WTC11 (cell line): ENCODE measurements around the gene SLC25A48. TPM values are rescaled to one million over a fixed set of nuclear protein-coding genes. Genes with fewer than 3 reads are reported as not detected.

ENCODE experiments used
- ATAC-seq: fragments of 200-7000 bp; cut with Tn5 transposase; 2 replicates; pipeline ENCODE4 v1.10.0; 2021; ENCODE audit warnings: mild to moderate bottlenecking, moderate library complexity
- CTCF ChIA-PET: fragments of 300-600 bp; sonication (Branson Sonifier 250); formaldehyde crosslinking; loops from one replicate; lab custom pipeline; 2021; ENCODE audit warnings: antibody characterized with exemption; lab: Charles Lee
- POLR2A ChIA-PET: fragments of 350-600 bp; sonication (Branson Sonifier 250); formaldehyde crosslinking; loops from one replicate; lab custom pipeline; 2021; ENCODE audit warnings: antibody characterized with exemption; lab: Charles Lee
- DNase-seq: peaks from one replicate; pipeline ENCODE4 v3.0.0; 2021; ENCODE audit warnings: low spot score
- H3K27ac Mint-ChIP-seq: 2 replicates; pipeline ENCODE4 v1.8.0; 2021; ENCODE audit warnings: mixed read lengths
- H3K27me3 Mint-ChIP-seq: 2 replicates; pipeline ENCODE4 v1.8.0; 2021; ENCODE audit warnings: low read depth, mild to moderate bottlenecking, moderate library complexity, mixed read lengths
- H3K36me3 Mint-ChIP-seq: 2 replicates; pipeline ENCODE4 v1.8.0; 2021; ENCODE audit warnings: mixed read lengths
- H3K4me1 Mint-ChIP-seq: 2 replicates; pipeline ENCODE4 v1.8.0; 2022; ENCODE audit warnings: mixed read lengths
- H3K4me3 Mint-ChIP-seq: 2 replicates; pipeline ENCODE4 v1.8.0; 2021; ENCODE audit warnings: mild to moderate bottlenecking, moderate library complexity, mixed read lengths
- H3K9me3 Mint-ChIP-seq: 2 replicates; pipeline ENCODE4 v1.8.0; 2021; ENCODE audit warnings: mixed read lengths
- ARID4B ChIP-seq: sonication (generic); formaldehyde crosslinking; IDR thresholded peaks from 2 replicates; pipeline ENCODE4 v1.8.0; 2023; ENCODE audit warnings: missing genetic modification reagents, mild to moderate bottlenecking, borderline replicate concordance
- ATF1 ChIP-seq: sonication (generic); formaldehyde crosslinking; IDR thresholded peaks from 2 replicates; pipeline ENCODE4 v1.8.1; 2023; ENCODE audit warnings: mild to moderate bottlenecking, moderate library complexity, missing genetic modification reagents
- CTCF ChIP-seq: fragments of 200-600 bp; IDR thresholded peaks from 2 replicates; pipeline ENCODE4 v1.8.0; 2022; ENCODE audit warnings: antibody characterized with exemption
- E2F1 ChIP-seq: sonication (generic); formaldehyde crosslinking; IDR thresholded peaks from 2 replicates; pipeline ENCODE4 v1.8.0; 2022; ENCODE audit warnings: mild to moderate bottlenecking, missing genetic modification reagents
- E2F5 ChIP-seq: sonication (generic); formaldehyde crosslinking; IDR thresholded peaks from 2 replicates; pipeline ENCODE4 v1.8.1; 2022; ENCODE audit warnings: mild to moderate bottlenecking, moderate library complexity, missing genetic modification reagents
- ERG ChIP-seq: fragments of 250-450 bp; sonication (Bioruptor Pico); IDR thresholded peaks from 2 replicates; pipeline ENCODE4 v1.8.0; 2021; ENCODE audit warnings: mild to moderate bottlenecking
- FOXP1 ChIP-seq: sonication (generic); formaldehyde crosslinking; IDR thresholded peaks from 2 replicates; pipeline ENCODE4 v1.8.0; 2022; ENCODE audit warnings: missing genetic modification reagents, mild to moderate bottlenecking, moderate library complexity, borderline replicate concordance
- JUN ChIP-seq: sonication (generic); formaldehyde crosslinking; IDR thresholded peaks from 2 replicates; pipeline ENCODE4 v1.8.0; 2023; ENCODE audit warnings: mild to moderate bottlenecking, missing genetic modification reagents
- KAT7 ChIP-seq: sonication (generic); formaldehyde crosslinking; IDR thresholded peaks from 2 replicates; pipeline ENCODE4 v1.8.1; 2023; ENCODE audit warnings: missing genetic modification reagents, mild to moderate bottlenecking, borderline replicate concordance
- MAX ChIP-seq: sonication (generic); formaldehyde crosslinking; IDR thresholded peaks from 2 replicates; pipeline ENCODE4 v1.8.0; 2022; ENCODE audit warnings: mild to moderate bottlenecking, missing genetic modification reagents
- NFE2L1 ChIP-seq: sonication (generic); formaldehyde crosslinking; IDR thresholded peaks from 2 replicates; pipeline ENCODE4 v1.8.1; 2023; ENCODE audit warnings: missing genetic modification reagents
- RELA ChIP-seq: sonication (generic); formaldehyde crosslinking; IDR thresholded peaks from 2 replicates; pipeline ENCODE4 v1.8.1; 2022; ENCODE audit warnings: missing genetic modification reagents, mild to moderate bottlenecking, borderline replicate concordance
- TCF7 ChIP-seq: sonication (generic); formaldehyde crosslinking; IDR thresholded peaks from 2 replicates; pipeline ENCODE4 v1.8.0; 2022; ENCODE audit warnings: mild to moderate bottlenecking, low read depth, missing genetic modification reagents, moderate library complexity
- ZNF121 ChIP-seq: sonication (generic); formaldehyde crosslinking; IDR thresholded peaks from 2 replicates; pipeline ENCODE4 v1.8.0; 2023; ENCODE audit warnings: missing genetic modification reagents
- ZNF138 ChIP-seq: sonication (generic); formaldehyde crosslinking; conservative IDR thresholded peaks from 2 replicates; pipeline ENCODE4 v1.8.1; 2022; ENCODE audit warnings: mild to moderate bottlenecking, moderate library complexity, missing genetic modification reagents
- ZNF232 ChIP-seq: sonication (generic); formaldehyde crosslinking; IDR thresholded peaks from 2 replicates; pipeline ENCODE4 v1.8.0; 2022; ENCODE audit warnings: mild to moderate bottlenecking, missing genetic modification reagents
- ZNF423 ChIP-seq: fragments of 250-450 bp; sonication (Bioruptor Pico); IDR thresholded peaks from 2 replicates; pipeline ENCODE4 v2.1.2; 2022; ENCODE audit warnings: mild to moderate bottlenecking, moderate library complexity
- ZNF512 ChIP-seq: sonication (generic); formaldehyde crosslinking; IDR thresholded peaks from 2 replicates; pipeline ENCODE4 v1.8.1; 2022; ENCODE audit warnings: missing genetic modification reagents, borderline replicate concordance
- ZNF671 ChIP-seq: fragments of 250-450 bp; sonication (Bioruptor Pico); IDR thresholded peaks from 2 replicates; pipeline ENCODE4 v1.8.0; 2021; ENCODE audit warnings: mild to moderate bottlenecking
- total RNA-seq: library from RNA; stranded (reverse); gene quantifications from 3 replicates; pipeline ENCODE4 v1.2.3, GENCODE V29; 2021

Gene SLC25A48
- total RNA-seq, 1 experiment from 2014 or later, result 1.1 TPM

GRCh38 chr5:135921388-135921787 lies 86.9 kb downstream of the SLC25A48 start:
- H3K4me3 Mint-ChIP-seq, result no peak overlapping the region
- CTCF ChIA-PET, result no interaction called here
- DNase-seq, result no peak
- peaks cover 35% of the 10 kb centered on the region for H3K27me3 Mint-ChIP-seq
- no peaks in the 10 kb centered on the region for H3K36me3 Mint-ChIP-seq
- H3K4me1 Mint-ChIP-seq, result no peaks in the 10 kb centered on the region
- TF ChIP-seq E2F5 (CRISPR knock-in tag) (no peak), ZNF671 (CRISPR knock-in tag) (no peak), KAT7 (CRISPR knock-in tag) (no peak), CTCF (no peak), ZNF232 (CRISPR knock-in tag) (no peak), ZNF138 (CRISPR knock-in tag) (no peak), NFE2L1 (CRISPR knock-in tag) (no peak), RELA (CRISPR knock-in tag) (no peak), ATF1 (no peak), ARID4B (CRISPR knock-in tag) (no peak), ZNF423 (no peak)
- TF ChIP-seq, all 79 proteins: peak for 0
- H3K9me3 Mint-ChIP-seq, result no peaks in the 10 kb centered on the region
- no peak for ATAC-seq
- H3K27ac Mint-ChIP-seq, result no peak overlapping the region
- POLR2A ChIA-PET, result no interaction called here

GRCh38 chr5:135930029-135930948 lies 95.8 kb downstream of the SLC25A48 start:
- DNase-seq (peak; percentile 76), ATAC-seq (peak; percentile 94)
- ChIA-PET POLR2A (no interaction called here), CTCF (interaction anchor here (0.8 to 1.4 kb wide), 2 partner anchors 31 to 68 kb away, joined by 3 to 4 read pairs; no protein-coding TSS in a partner anchor)
- H3K4me1 Mint-ChIP-seq, result no peaks in the 10 kb centered on the region
- H3K4me3 Mint-ChIP-seq, result peak overlapping the region; percentile 81
- H3K36me3 Mint-ChIP-seq, result no peaks in the 10 kb centered on the region
- no peak overlapping the region for H3K27ac Mint-ChIP-seq
- H3K9me3 Mint-ChIP-seq, result no peaks in the 10 kb centered on the region
- peaks cover 78% of the 10 kb centered on the region for H3K27me3 Mint-ChIP-seq
- TF ChIP-seq TCF7 (CRISPR knock-in tag), result no peak
- peak; percentile 82; the same call in 1 of the 2 replicates for TF ChIP-seq FOXP1 (CRISPR knock-in tag)
- no peak for TF ChIP-seq ZNF512 (CRISPR knock-in tag)
- no peak for TF ChIP-seq ZNF121 (CRISPR knock-in tag)
- TF ChIP-seq ZNF232 (CRISPR knock-in tag), result 0 out of 2 replicates have a peak, but pooled peaks have one; percentile 29
- TF ChIP-seq JUN (CRISPR knock-in tag), result 0 out of 2 replicates have a peak, but pooled peaks have one; percentile 45
- TF ChIP-seq E2F1 (CRISPR knock-in tag), result 0 out of 2 replicates have a peak, but pooled peaks have one; percentile 6
- no peak for TF ChIP-seq ERG (CRISPR knock-in tag)
- TF ChIP-seq MAX (CRISPR knock-in tag), result no peak; the same call in 1 of the 2 replicates
